KMS-11 (cell line): ENCODE measurements around the gene NAGPA.

Source experiments
- H2AFZ ChIP-seq: fragments of 200-600 bp; sonication (generic); 2 replicates; pipeline ENCODE4 v1.6.1; 2016; ENCODE audit warnings: antibody characterized with exemption, mixed run types, low read depth
- H3K27ac ChIP-seq: fragments of 200-600 bp; sonication (generic); 2 replicates; pipeline ENCODE4 v1.6.1; 2016; ENCODE audit warnings: mild to moderate bottlenecking, mixed run types
- H3K27me3 ChIP-seq: fragments of 200-600 bp; sonication (generic); 2 replicates; pipeline ENCODE4 v1.6.1; 2017; ENCODE audit warnings: mild to moderate bottlenecking, low read depth, mixed run types, moderate library complexity; ENCODE audit not compliant: insufficient read depth
- H3K36me3 ChIP-seq: fragments of 200-600 bp; sonication (generic); 2 replicates; pipeline ENCODE4 v1.6.1; 2017; ENCODE audit warnings: mild to moderate bottlenecking, mixed run types; ENCODE audit not compliant: insufficient read depth
- H3K4me1 ChIP-seq: fragments of 200-600 bp; sonication (generic); 2 replicates; pipeline ENCODE4 v1.6.1; 2016; ENCODE audit warnings: mild to moderate bottlenecking, low read depth, mixed run types; ENCODE audit not compliant: poor library complexity, severe bottlenecking
- H3K4me2 ChIP-seq: fragments of 200-600 bp; sonication (generic); 2 replicates; pipeline ENCODE4 v1.7.0; 2016; ENCODE audit warnings: mild to moderate bottlenecking, mixed run types
- H3K4me3 ChIP-seq: fragments of 200-600 bp; sonication (generic); IDR thresholded peaks from 2 replicates; pipeline ENCODE4 v1.6.1; 2017; ENCODE audit warnings: low read depth, low read length, mixed read lengths; ENCODE audit not compliant: insufficient read depth
- H3K79me2 ChIP-seq: fragments of 200-600 bp; sonication (generic); 2 replicates; pipeline ENCODE4 v1.6.1; 2016; ENCODE audit warnings: low read depth, mixed run types; ENCODE audit not compliant: insufficient read depth
- H3K9ac ChIP-seq: fragments of 200-600 bp; sonication (generic); 2 replicates; pipeline ENCODE4 v1.6.1; 2016; ENCODE audit warnings: mild to moderate bottlenecking, mixed run types
- H4K20me1 ChIP-seq: fragments of 200-600 bp; sonication (generic); 2 replicates; pipeline ENCODE4 v1.6.1; 2016; ENCODE audit warnings: mild to moderate bottlenecking, mixed run types; ENCODE audit not compliant: insufficient read depth
- CTCF ChIP-seq: fragments of 200-600 bp; sonication (generic); conservative IDR thresholded peaks from 2 replicates; pipeline ENCODE4 v1.6.1; 2017; ENCODE audit warnings: low read depth, mild to moderate bottlenecking, antibody characterized with exemption, low read length, moderate library complexity, mixed read lengths

Gene NAGPA

GRCh38 chr16:4994719-4995434 lies 38.9 kb downstream of the NAGPA start:
- no peak for TF ChIP-seq CTCF

DNA sequence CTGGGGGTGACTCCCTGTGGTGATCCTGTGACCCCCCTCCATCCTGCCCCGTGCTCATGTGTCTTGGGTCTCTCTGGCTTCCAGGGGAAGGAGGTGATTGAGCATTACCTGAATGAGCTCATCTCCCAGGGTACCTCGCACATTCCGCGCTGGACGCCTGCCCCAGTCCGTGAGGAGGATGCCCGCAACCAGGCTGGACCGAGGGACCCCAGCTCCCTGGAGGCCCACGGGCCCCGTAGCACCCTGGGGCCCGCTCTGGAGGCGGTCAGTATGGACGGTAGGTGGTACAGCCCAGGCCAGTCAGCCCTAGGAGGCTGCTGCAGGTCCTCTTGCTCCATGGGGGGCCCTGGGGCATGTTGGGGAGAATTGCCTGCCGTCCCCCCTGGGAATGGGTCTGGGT lies 42.0 kb downstream of the NAGPA start:
- no peak overlapping the region for H3K9ac ChIP-seq
- no peaks in the 10 kb centered on the region for H3K79me2 ChIP-seq
- TF ChIP-seq CTCF, result no peak
- no peak overlapping the region for H3K4me2 ChIP-seq
- H3K36me3 ChIP-seq, result no peaks in the 10 kb centered on the region
- H3K27ac ChIP-seq, result no peak overlapping the region
- H2AFZ ChIP-seq, result no peak overlapping the region
- no peak overlapping the region for H3K4me3 ChIP-seq
- H3K4me1 ChIP-seq, result no peaks in the 10 kb centered on the region
- H4K20me1 ChIP-seq, result no peaks in the 10 kb centered on the region
- no peaks in the 10 kb centered on the region for H3K27me3 ChIP-seq

More at GRCh38 chr16:4994719-4995434, 38.9 kb downstream of the NAGPA start:
- no peak overlapping the region for H3K4me3 ChIP-seq
- H3K27me3 ChIP-seq, result no peaks in the 10 kb centered on the region
- no peak overlapping the region for H3K9ac ChIP-seq
- H4K20me1 ChIP-seq, result no peaks in the 10 kb centered on the region
- no peak overlapping the region for H3K4me2 ChIP-seq
- H3K36me3 ChIP-seq, result no peaks in the 10 kb centered on the region
- no peak overlapping the region for H2AFZ ChIP-seq
- no peak overlapping the region for H3K27ac ChIP-seq
- H3K79me2 ChIP-seq, result no peaks in the 10 kb centered on the region
- no peaks in the 10 kb centered on the region for H3K4me1 ChIP-seq

DNA sequence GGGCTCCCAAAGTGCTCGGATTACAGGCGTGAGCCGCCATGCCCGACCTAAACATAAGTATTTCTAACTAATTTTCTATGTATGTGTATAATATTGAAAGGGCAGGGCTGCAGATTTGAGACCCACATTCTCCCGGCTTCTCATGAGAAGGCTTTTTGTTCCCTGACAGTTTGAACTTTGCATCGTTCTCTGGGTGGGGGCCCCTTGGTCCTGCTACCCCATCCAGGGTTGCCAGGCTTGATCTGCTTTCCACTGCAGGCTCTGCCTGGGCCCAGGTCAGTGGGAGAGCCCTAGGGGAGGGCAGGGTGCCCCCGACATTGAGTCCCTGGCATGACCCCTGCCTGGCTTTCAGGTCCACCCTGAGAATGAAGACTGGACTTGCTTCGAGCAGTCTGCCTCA lies 43.3 kb downstream of the NAGPA start:
- Histone ChIP-seq H3K4me3 (no peak overlapping the region), H3K4me2 (no peak overlapping the region), H4K20me1 (no peaks in the 10 kb centered on the region), H3K9ac (no peak overlapping the region), H3K27me3 (no peaks in the 10 kb centered on the region), H3K27ac (no peak overlapping the region), H3K4me1 (no peaks in the 10 kb centered on the region), H3K36me3 (no peaks in the 10 kb centered on the region), H3K79me2 (no peaks in the 10 kb centered on the region), H2AFZ (no peak overlapping the region)
- TF ChIP-seq CTCF, result no peak

- no peak overlapping the region for H3K9ac ChIP-seq
- H3K4me1 ChIP-seq, result no peaks in the 10 kb centered on the region
- H3K4me2 ChIP-seq, result no peak overlapping the region
- H3K36me3 ChIP-seq, result no peaks in the 10 kb centered on the region
- H3K4me3 ChIP-seq, result no peak overlapping the region
- H2AFZ ChIP-seq, result no peak overlapping the region
- no peaks in the 10 kb centered on the region for H3K27me3 ChIP-seq
- no peak overlapping the region for H3K27ac ChIP-seq
- H3K79me2 ChIP-seq, result no peaks in the 10 kb centered on the region
- H4K20me1 ChIP-seq, result no peaks in the 10 kb centered on the region
- no peak for TF ChIP-seq CTCF
These were observed 44.2 kb downstream of the NAGPA start for GRCh38 chr16:4989391-4990006.
